Measurements from ENCODE around the gene BIN1. TPM values are rescaled to one million over a fixed set of nuclear protein-coding genes. Genes with fewer than 3 reads are reported as not detected.

BIN1 gene
- total RNA-seq, 1 donor from 2014 or later: 11.8 TPM

GRCh38 chr2:127055786-127056076 is 51.2 kb downstream of the BIN1 start:
- no peak overlapping the region for H3K4me3 ChIP-seq (ENCODE audit: low read depth, low read length)
- no peak for DNase-seq (ENCODE audit: low read depth)
- no peak for FAIRE-seq
- no peak for TF ChIP-seq CTCF (IDR thresholded peaks at IDR 0.05; ENCODE audit: insufficient read depth, low read length, severe bottlenecking)
- no peaks in the 10 kb centered on the region for H3K36me3 ChIP-seq (ENCODE audit: control insufficient read depth, insufficient read depth, low read length)
- no peaks in the 10 kb centered on the region for H3K27me3 ChIP-seq (ENCODE audit: control insufficient read depth, insufficient read depth, low read length)

- H3K36me3 ChIP-seq (ENCODE audit: control insufficient read depth, insufficient read depth, low read length): no peaks in the 10 kb centered on the region
- no peak for DNase-seq (ENCODE audit: low read depth)
- no peak for TF ChIP-seq CTCF (IDR thresholded peaks at IDR 0.05; ENCODE audit: insufficient read depth, low read length, severe bottlenecking)
- H3K4me3 ChIP-seq (ENCODE audit: low read depth, low read length): no peak overlapping the region
- no peak for FAIRE-seq
- no peaks in the 10 kb centered on the region for H3K27me3 ChIP-seq (ENCODE audit: control insufficient read depth, insufficient read depth, low read length)
These were observed 51.8 kb downstream of the BIN1 start for GRCh38 chr2:127054996-127055785.

- no peak for DNase-seq (ENCODE audit: low read depth)
- H3K27me3 ChIP-seq (ENCODE audit: control insufficient read depth, insufficient read depth, low read length): no peaks in the 10 kb centered on the region
- no peak for FAIRE-seq
- H3K4me3 ChIP-seq (ENCODE audit: low read depth, low read length): no peak overlapping the region
- no peaks in the 10 kb centered on the region for H3K36me3 ChIP-seq (ENCODE audit: control insufficient read depth, insufficient read depth, low read length)
- TF ChIP-seq CTCF (IDR thresholded peaks at IDR 0.05; ENCODE audit: insufficient read depth, low read length, severe bottlenecking): no peak
These were observed 52.4 kb downstream of the BIN1 start for GRCh38 chr2:127054604-127054930.

- no peaks in the 10 kb centered on the region for H3K27me3 ChIP-seq (ENCODE audit: control insufficient read depth, insufficient read depth, low read length)
- TF ChIP-seq CTCF (IDR thresholded peaks at IDR 0.05; ENCODE audit: insufficient read depth, low read length, severe bottlenecking): no peak
- no peak overlapping the region for H3K4me3 ChIP-seq (ENCODE audit: low read depth, low read length)
- H3K36me3 ChIP-seq (ENCODE audit: control insufficient read depth, insufficient read depth, low read length): no peaks in the 10 kb centered on the region
- FAIRE-seq (no peak), DNase-seq (ENCODE audit: low read depth) (no peak)
These were observed 53.0 kb downstream of the BIN1 start for GRCh38 chr2:127053731-127054603.

- Histone ChIP-seq H3K36me3 (ENCODE audit: control insufficient read depth, insufficient read depth, low read length) (no peaks in the 10 kb centered on the region), H3K4me3 (ENCODE audit: low read depth, low read length) (no peak overlapping the region), H3K27me3 (ENCODE audit: control insufficient read depth, insufficient read depth, low read length) (no peaks in the 10 kb centered on the region)
- no peak for FAIRE-seq
- no peak for DNase-seq (ENCODE audit: low read depth)
- no peak for TF ChIP-seq CTCF (IDR thresholded peaks at IDR 0.05; ENCODE audit: insufficient read depth, low read length, severe bottlenecking)
These were observed 53.9 kb downstream of the BIN1 start for GRCh38 chr2:127052771-127053691.

Data from bronchial epithelial cell (primary cell).